Smooth muscle cell (in vitro differentiated cells): ENCODE data around the gene B9D2. TPM values are rescaled to one million over a fixed set of nuclear protein-coding genes. Genes with fewer than 3 reads are reported as not detected.

Source experiments
- DNase-seq: peaks from one replicate; lab custom pipeline; 2025; ENCODE audit not compliant: unreplicated experiment; lab: John Stamatoyannopoulos, UW
- H2AFZ ChIP-seq: fragments of 200-600 bp; sonication (generic); 2 replicates; pipeline ENCODE4 v1.6.0; 2016; ENCODE audit warnings: antibody characterized with exemption, low read depth, mild to moderate bottlenecking
- H3F3A ChIP-seq: fragments of 200-600 bp; sonication (generic); 2 replicates; pipeline ENCODE4 v1.6.0; 2017; ENCODE audit warnings: antibody characterized with exemption, low read depth
- H3K27ac ChIP-seq: fragments of 200-600 bp; sonication (generic); 2 replicates; pipeline ENCODE4 v1.5.1; 2016; ENCODE audit warnings: low read depth, mild to moderate bottlenecking
- H3K27me3 ChIP-seq: fragments of 200-600 bp; sonication (generic); 2 replicates; pipeline ENCODE4 v1.6.1; 2016; ENCODE audit warnings: low read depth, mild to moderate bottlenecking
- H3K36me3 ChIP-seq: fragments of 200-600 bp; sonication (generic); 2 replicates; pipeline ENCODE4 v1.5.1; 2016; ENCODE audit warnings: low read depth
- H3K4me1 ChIP-seq: fragments of 200-600 bp; sonication (generic); 2 replicates; pipeline ENCODE4 v1.5.1; 2016; ENCODE audit warnings: low read depth
- H3K4me2 ChIP-seq: fragments of 200-600 bp; sonication (generic); 2 replicates; pipeline ENCODE4 v1.6.0; 2016; ENCODE audit warnings: mild to moderate bottlenecking
- H3K4me3 ChIP-seq: fragments of 200-600 bp; sonication (generic); 2 replicates; pipeline ENCODE4 v1.5.1; 2016; ENCODE audit warnings: mild to moderate bottlenecking
- H3K79me2 ChIP-seq: fragments of 200-600 bp; sonication (generic); 2 replicates; pipeline ENCODE4 v1.6.0; 2016; ENCODE audit warnings: low read depth, mild to moderate bottlenecking
- H3K9ac ChIP-seq: fragments of 200-600 bp; sonication (generic); 2 replicates; pipeline ENCODE4 v1.6.0; 2016; ENCODE audit warnings: low read depth
- H3K9me3 ChIP-seq: fragments of 200-600 bp; sonication (generic); replicated peaks from 2 replicates; pipeline ENCODE4 v1.5.1; 2016; ENCODE audit warnings: low read depth
- H4K20me1 ChIP-seq: fragments of 200-600 bp; sonication (generic); 2 replicates; pipeline ENCODE4 v1.6.0; 2016; ENCODE audit warnings: low read depth
- WGBS: methylation state at CpG from one replicate; pipeline ENCODE4 v1.1.7; 2016; ENCODE audit warnings: low lambda C conversion rate; 5-methylcytosine and 5-hydroxymethylcytosine counted together
- polyA plus RNA-seq: library from polyadenylated mRNA; unstranded; fragments of >200 nt; fragmentation: Nextera tagmentation; extraction: Ambion mirVana; gene quantifications from 2 replicates; pipeline ENCODE4 v1.2.1, GENCODE V29; 2016
- total RNA-seq: library from RNA; depleted of rRNA; stranded (reverse); fragments of >200 nt; gene quantifications from 2 replicates; pipeline ENCODE4 v1.2.3, GENCODE V29; 2014
- TF ChIP-seq, protein P1 (sequence below): fragments of 200-600 bp; sonication (generic); IDR thresholded peaks from 2 replicates; pipeline ENCODE4 v1.5.1; 2017; ENCODE audit warnings: borderline replicate concordance, mild to moderate bottlenecking, antibody characterized with exemption; ENCODE audit not compliant: insufficient read depth, poor library complexity, severe bottlenecking

Gene B9D2
- total and polyA plus RNA-seq, 2 experiments from 2014 or later: 1.6 to 12.2 TPM

- Histone ChIP-seq H2AFZ (no peak overlapping the region), H3K27ac (no peak overlapping the region), H3K4me1 (no peaks in the 10 kb centered on the region), H3K4me3 (no peak overlapping the region), H3K27me3 (no peaks in the 10 kb centered on the region), H3K36me3 (no peaks in the 10 kb centered on the region), H3K9me3 (no peaks in the 10 kb centered on the region), H3K79me2 (peaks cover 62% of the 10 kb centered on the region), H3K9ac (no peak overlapping the region), H3F3A (peaks cover 16% of the 10 kb centered on the region), H3K4me2 (no peak overlapping the region), H4K20me1 (peaks cover 94% of the 10 kb centered on the region)
- 95% methylated on average over 17 of the region's 20 CpGs for WGBS
- TF ChIP-seq, protein P1, sequence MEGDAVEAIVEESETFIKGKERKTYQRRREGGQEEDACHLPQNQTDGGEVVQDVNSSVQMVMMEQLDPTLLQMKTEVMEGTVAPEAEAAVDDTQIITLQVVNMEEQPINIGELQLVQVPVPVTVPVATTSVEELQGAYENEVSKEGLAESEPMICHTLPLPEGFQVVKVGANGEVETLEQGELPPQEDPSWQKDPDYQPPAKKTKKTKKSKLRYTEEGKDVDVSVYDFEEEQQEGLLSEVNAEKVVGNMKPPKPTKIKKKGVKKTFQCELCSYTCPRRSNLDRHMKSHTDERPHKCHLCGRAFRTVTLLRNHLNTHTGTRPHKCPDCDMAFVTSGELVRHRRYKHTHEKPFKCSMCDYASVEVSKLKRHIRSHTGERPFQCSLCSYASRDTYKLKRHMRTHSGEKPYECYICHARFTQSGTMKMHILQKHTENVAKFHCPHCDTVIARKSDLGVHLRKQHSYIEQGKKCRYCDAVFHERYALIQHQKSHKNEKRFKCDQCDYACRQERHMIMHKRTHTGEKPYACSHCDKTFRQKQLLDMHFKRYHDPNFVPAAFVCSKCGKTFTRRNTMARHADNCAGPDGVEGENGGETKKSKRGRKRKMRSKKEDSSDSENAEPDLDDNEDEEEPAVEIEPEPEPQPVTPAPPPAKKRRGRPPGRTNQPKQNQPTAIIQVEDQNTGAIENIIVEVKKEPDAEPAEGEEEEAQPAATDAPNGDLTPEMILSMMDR: no peak
- DNase-seq: no peak
Measured at GRCh38 chr19:41341669-41342490, 22.1 kb downstream of the B9D2 start.

GRCh38 chr19:41339936-41340335 lies 24.0 kb downstream of the B9D2 start:
- no peak for DNase-seq
- 94% methylated on average over 2 of the region's 5 CpGs for WGBS
- TF ChIP-seq, protein P1: no peak
- Histone ChIP-seq H3K4me1 (no peaks in the 10 kb centered on the region), H3K27me3 (no peaks in the 10 kb centered on the region), H3K4me2 (no peak overlapping the region), H3K4me3 (no peak overlapping the region), H3K27ac (no peak overlapping the region), H4K20me1 (peaks cover 93% of the 10 kb centered on the region), H3F3A (peaks cover 14% of the 10 kb centered on the region), H2AFZ (no peak overlapping the region), H3K9ac (no peak overlapping the region), H3K36me3 (peaks cover 4% of the 10 kb centered on the region), H3K9me3 (no peaks in the 10 kb centered on the region), H3K79me2 (peaks cover 63% of the 10 kb centered on the region)

GRCh38 chr19:41335467-41335866 lies 28.5 kb downstream of the B9D2 start:
- peaks cover 10% of the 10 kb centered on the region for H3F3A ChIP-seq
- H3K4me1 ChIP-seq: no peaks in the 10 kb centered on the region
- no peak overlapping the region for H3K4me2 ChIP-seq
- TF ChIP-seq, protein P1: no peak
- H3K9ac ChIP-seq: no peak overlapping the region
- H3K36me3 ChIP-seq: peaks cover 4% of the 10 kb centered on the region
- no peak overlapping the region for H2AFZ ChIP-seq
- H3K79me2 ChIP-seq: peaks cover 70% of the 10 kb centered on the region
- peaks cover 82% of the 10 kb centered on the region for H4K20me1 ChIP-seq
- DNase-seq: no peak
- H3K9me3 ChIP-seq: no peaks in the 10 kb centered on the region
- no peak overlapping the region for H3K4me3 ChIP-seq
- 94% methylated on average over 10 of the region's 10 CpGs for WGBS
- no peaks in the 10 kb centered on the region for H3K27me3 ChIP-seq
- H3K27ac ChIP-seq: no peak overlapping the region

DNA sequence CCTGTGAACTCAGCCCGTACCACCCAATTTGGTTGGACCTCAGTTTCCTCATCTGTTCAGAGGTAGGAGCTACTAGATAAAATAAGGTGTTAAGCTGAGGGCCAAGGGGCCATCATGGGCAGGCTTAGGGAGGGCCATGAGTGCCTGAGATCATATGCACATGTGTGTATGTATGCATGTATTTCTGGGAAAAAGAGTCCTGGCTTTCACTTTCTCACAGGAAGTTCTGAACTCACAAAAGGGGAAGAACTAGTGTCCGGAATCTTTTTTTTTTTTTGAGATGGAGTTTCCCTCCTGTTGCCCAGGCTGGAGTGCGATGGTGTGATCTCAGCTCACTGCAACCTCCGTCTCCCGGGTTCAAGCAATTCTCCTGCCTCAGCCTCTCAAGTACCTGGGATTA lies 29.2 kb downstream of the B9D2 start:
- no peaks in the 10 kb centered on the region for H3K9me3 ChIP-seq
- peaks cover 65% of the 10 kb centered on the region for H3K79me2 ChIP-seq
- WGBS: 96% methylated on average over 5 of the region's 5 CpGs
- H3K27ac ChIP-seq: no peak overlapping the region
- no peak overlapping the region for H3K9ac ChIP-seq
- H2AFZ ChIP-seq: no peak overlapping the region
- H3K36me3 ChIP-seq: peaks cover 4% of the 10 kb centered on the region
- H3K4me3 ChIP-seq: no peak overlapping the region
- no peak for DNase-seq
- no peak overlapping the region for H3K4me2 ChIP-seq
- TF ChIP-seq, protein P1: no peak
- H3K27me3 ChIP-seq: no peaks in the 10 kb centered on the region
- H3F3A ChIP-seq: peaks cover 15% of the 10 kb centered on the region
- H3K4me1 ChIP-seq: no peaks in the 10 kb centered on the region
- H4K20me1 ChIP-seq: peaks cover 75% of the 10 kb centered on the region
